Effector memory CD4-positive, alpha-beta T cell (primary cell): ENCODE results near the gene CD247.

ENCODE experiments used
- DNase-seq, 3 donors: peaks; one replicate each; pipeline ENCODE4 v3.0.0-alpha.2; 2020
- H3K27ac ChIP-seq: 2 replicates; pipeline ENCODE4 v1.7.0; 2013; ENCODE audit warnings: mild to moderate bottlenecking, low read length, moderate library complexity; ENCODE audit not compliant: insufficient read depth, poor library complexity, severe bottlenecking
- H3K27me3 ChIP-seq: replicated peaks from 2 replicates; pipeline ENCODE4 v1.7.0; 2013; ENCODE audit warnings: mild to moderate bottlenecking, low read length; ENCODE audit not compliant: insufficient read depth, control insufficient read depth, poor library complexity, severe bottlenecking
- H3K36me3 ChIP-seq: 2 replicates; pipeline ENCODE4 v1.7.0; 2013; ENCODE audit warnings: mild to moderate bottlenecking, low read length, moderate library complexity; ENCODE audit not compliant: control insufficient read depth, insufficient read depth
- H3K4me1 ChIP-seq: 2 replicates; pipeline ENCODE4 v1.7.0; 2013; ENCODE audit warnings: low read length, mild to moderate bottlenecking; ENCODE audit not compliant: control insufficient read depth, insufficient read depth, poor library complexity, severe bottlenecking
- H3K4me3 ChIP-seq: 2 replicates; pipeline ENCODE4 v1.7.0; 2013; ENCODE audit warnings: low read length, low read depth, mild to moderate bottlenecking; ENCODE audit not compliant: insufficient read depth, poor library complexity, severe bottlenecking
- H3K9me3 ChIP-seq: 2 replicates; pipeline ENCODE4 v1.7.0; 2013; ENCODE audit warnings: mild to moderate bottlenecking, low read length, moderate library complexity; ENCODE audit not compliant: control insufficient read depth

Gene CD247

GRCh38 chr1:167423684-167424619 lies 94.4 kb downstream of the CD247 start:
- no peaks in the 10 kb centered on the region for H3K4me1 ChIP-seq
- no peaks in the 10 kb centered on the region for H3K9me3 ChIP-seq
- no peak for DNase-seq
- no peaks in the 10 kb centered on the region for H3K27me3 ChIP-seq
- H3K36me3 ChIP-seq: no peaks in the 10 kb centered on the region
- no peak overlapping the region for H3K27ac ChIP-seq
- H3K4me3 ChIP-seq: no peak overlapping the region

GRCh38 chr1:167420510-167420909 lies 97.8 kb downstream of the CD247 start:
- Histone ChIP-seq H3K4me3 (no peak overlapping the region), H3K9me3 (no peaks in the 10 kb centered on the region), H3K27me3 (no peaks in the 10 kb centered on the region), H3K36me3 (peaks cover 10% of the 10 kb centered on the region), H3K4me1 (no peaks in the 10 kb centered on the region), H3K27ac (no peak overlapping the region)
- DNase-seq: no peak

GRCh38 chr1:167419245-167419644 lies 99.1 kb downstream of the CD247 start:
- DNase-seq: no peak
- H3K27ac ChIP-seq: no peak overlapping the region
- peaks cover 13% of the 10 kb centered on the region for H3K36me3 ChIP-seq
- H3K4me1 ChIP-seq: no peaks in the 10 kb centered on the region
- H3K4me3 ChIP-seq: no peak overlapping the region
- H3K9me3 ChIP-seq: no peaks in the 10 kb centered on the region
- H3K27me3 ChIP-seq: no peaks in the 10 kb centered on the region

GRCh38 chr1:167418391-167418790 lies 99.9 kb downstream of the CD247 start:
- no peak overlapping the region for H3K4me3 ChIP-seq
- no peak for DNase-seq
- no peaks in the 10 kb centered on the region for H3K9me3 ChIP-seq
- no peaks in the 10 kb centered on the region for H3K4me1 ChIP-seq
- no peaks in the 10 kb centered on the region for H3K27me3 ChIP-seq
- no peak overlapping the region for H3K27ac ChIP-seq
- H3K36me3 ChIP-seq: peaks cover 13% of the 10 kb centered on the region

GRCh38 chr1:167416506-167416905 lies 101.8 kb downstream of the CD247 start:
- H3K27ac ChIP-seq: no peak overlapping the region
- DNase-seq: no peak
- peaks cover 17% of the 10 kb centered on the region for H3K36me3 ChIP-seq
- H3K27me3 ChIP-seq: no peaks in the 10 kb centered on the region
- H3K4me3 ChIP-seq: no peak overlapping the region
- H3K4me1 ChIP-seq: no peaks in the 10 kb centered on the region
- no peaks in the 10 kb centered on the region for H3K9me3 ChIP-seq

DNA sequence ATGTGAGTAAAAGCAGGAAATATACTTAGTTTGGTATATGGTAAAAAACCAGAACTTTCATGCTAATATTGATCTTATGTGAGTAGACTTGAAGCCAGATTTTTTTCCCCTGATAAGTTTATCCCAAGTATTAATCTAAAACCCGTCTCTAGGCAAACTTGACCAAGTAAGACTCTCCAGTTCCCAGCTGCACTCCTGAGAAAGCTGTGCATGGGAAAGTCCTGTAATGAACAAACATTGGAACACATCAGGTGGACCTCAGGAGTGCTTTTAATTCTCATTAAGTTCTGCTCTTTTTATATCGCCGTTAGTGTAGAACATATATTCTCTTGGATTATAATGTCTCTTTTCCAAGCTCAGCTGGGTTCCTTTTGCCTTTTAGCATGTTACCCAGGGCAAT lies 105.0 kb downstream of the CD247 start:
- H3K27me3 ChIP-seq: no peaks in the 10 kb centered on the region
- no peaks in the 10 kb centered on the region for H3K9me3 ChIP-seq
- H3K4me3 ChIP-seq: no peak overlapping the region
- H3K36me3 ChIP-seq: peaks cover 17% of the 10 kb centered on the region
- H3K27ac ChIP-seq: no peak overlapping the region
- no peak for DNase-seq
- H3K4me1 ChIP-seq: no peaks in the 10 kb centered on the region

- Histone ChIP-seq H3K9me3 (no peaks in the 10 kb centered on the region), H3K36me3 (peaks cover 17% of the 10 kb centered on the region), H3K4me1 (no peaks in the 10 kb centered on the region), H3K27me3 (no peaks in the 10 kb centered on the region), H3K4me3 (no peak overlapping the region), H3K27ac (no peak overlapping the region)
- no peak for DNase-seq
These were observed 105.4 kb downstream of the CD247 start for GRCh38 chr1:167412920-167413319.

- H3K27ac ChIP-seq: no peak overlapping the region
- peaks cover 17% of the 10 kb centered on the region for H3K36me3 ChIP-seq
- no peak overlapping the region for H3K4me3 ChIP-seq
- no peak for DNase-seq
- no peaks in the 10 kb centered on the region for H3K9me3 ChIP-seq
- H3K4me1 ChIP-seq: no peaks in the 10 kb centered on the region
- H3K27me3 ChIP-seq: no peaks in the 10 kb centered on the region
These were observed 106.3 kb downstream of the CD247 start for GRCh38 chr1:167412072-167412471.

GRCh38 chr1:167409183-167409582 lies 109.1 kb downstream of the CD247 start:
- H3K27ac ChIP-seq: no peak overlapping the region
- H3K27me3 ChIP-seq: no peaks in the 10 kb centered on the region
- H3K9me3 ChIP-seq: no peaks in the 10 kb centered on the region
- DNase-seq: no peak
- no peaks in the 10 kb centered on the region for H3K4me1 ChIP-seq
- H3K36me3 ChIP-seq: peaks cover 3% of the 10 kb centered on the region
- H3K4me3 ChIP-seq: no peak overlapping the region

- H3K36me3 ChIP-seq: peaks cover 3% of the 10 kb centered on the region
- no peak overlapping the region for H3K27ac ChIP-seq
- no peak for DNase-seq
- no peaks in the 10 kb centered on the region for H3K9me3 ChIP-seq
- no peak overlapping the region for H3K4me3 ChIP-seq
- H3K27me3 ChIP-seq: no peaks in the 10 kb centered on the region
- H3K4me1 ChIP-seq: no peaks in the 10 kb centered on the region
These were observed 110.0 kb downstream of the CD247 start for GRCh38 chr1:167408355-167408754.
